Measurements from ENCODE around the gene FAM200A. TPM values are rescaled to one million over a fixed set of nuclear protein-coding genes. Genes with fewer than 3 reads are reported as not detected.

Gene FAM200A
- total RNA-seq, 1 donor from 2014 or later = 4.5 TPM

DNA sequence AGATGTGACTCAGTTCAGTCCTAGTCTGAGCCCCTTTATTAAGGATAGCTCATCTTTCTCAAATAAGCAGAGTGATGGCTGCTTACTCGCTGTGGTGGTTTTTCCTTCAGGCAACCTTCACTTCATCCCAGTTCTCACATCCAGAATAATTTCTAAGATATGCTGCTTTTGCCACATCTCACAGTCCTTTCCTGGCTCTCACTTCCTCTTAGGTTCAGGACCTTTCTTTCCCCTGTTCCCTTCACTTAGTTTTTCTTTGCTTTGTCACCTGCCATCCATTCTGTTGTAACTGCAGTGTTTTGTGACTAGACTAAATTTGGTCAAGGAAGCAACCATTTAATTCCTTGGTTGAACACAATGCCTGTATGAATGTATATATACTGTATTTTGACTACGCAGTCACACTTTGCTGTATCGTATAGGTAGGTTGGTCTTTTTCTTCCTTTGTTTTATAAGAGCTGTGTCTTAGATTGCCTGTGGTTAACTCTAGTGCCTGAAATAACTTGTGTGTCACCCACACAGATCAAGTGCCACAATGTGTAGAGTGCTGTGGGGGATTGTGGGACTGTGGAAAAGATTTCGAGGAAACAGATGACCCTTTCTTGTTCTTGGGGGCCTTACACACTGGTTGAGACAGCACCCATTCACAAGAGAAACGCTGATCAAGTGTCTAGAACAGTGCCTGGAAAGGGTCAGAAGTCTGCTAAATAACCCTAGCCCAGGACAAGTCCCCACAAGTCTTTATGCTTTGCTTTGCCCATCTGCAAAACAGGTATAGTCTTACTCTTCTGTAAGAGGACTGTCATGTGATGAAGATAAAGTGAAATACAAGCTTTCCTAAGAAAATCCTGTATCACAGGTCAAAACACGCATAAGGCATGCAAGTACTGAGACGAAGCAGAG, 9.2 kb upstream of the FAM200A start:
- Histone ChIP-seq H3K4me3 (ENCODE audit: low read depth, low read length) (no peak overlapping the region), H3K36me3 (ENCODE audit: control insufficient read depth, insufficient read depth, low read length) (peaks cover 13% of the 10 kb centered on the region), H3K27me3 (ENCODE audit: control insufficient read depth, insufficient read depth, low read length) (no peaks in the 10 kb centered on the region)
- TF ChIP-seq, protein P1, sequence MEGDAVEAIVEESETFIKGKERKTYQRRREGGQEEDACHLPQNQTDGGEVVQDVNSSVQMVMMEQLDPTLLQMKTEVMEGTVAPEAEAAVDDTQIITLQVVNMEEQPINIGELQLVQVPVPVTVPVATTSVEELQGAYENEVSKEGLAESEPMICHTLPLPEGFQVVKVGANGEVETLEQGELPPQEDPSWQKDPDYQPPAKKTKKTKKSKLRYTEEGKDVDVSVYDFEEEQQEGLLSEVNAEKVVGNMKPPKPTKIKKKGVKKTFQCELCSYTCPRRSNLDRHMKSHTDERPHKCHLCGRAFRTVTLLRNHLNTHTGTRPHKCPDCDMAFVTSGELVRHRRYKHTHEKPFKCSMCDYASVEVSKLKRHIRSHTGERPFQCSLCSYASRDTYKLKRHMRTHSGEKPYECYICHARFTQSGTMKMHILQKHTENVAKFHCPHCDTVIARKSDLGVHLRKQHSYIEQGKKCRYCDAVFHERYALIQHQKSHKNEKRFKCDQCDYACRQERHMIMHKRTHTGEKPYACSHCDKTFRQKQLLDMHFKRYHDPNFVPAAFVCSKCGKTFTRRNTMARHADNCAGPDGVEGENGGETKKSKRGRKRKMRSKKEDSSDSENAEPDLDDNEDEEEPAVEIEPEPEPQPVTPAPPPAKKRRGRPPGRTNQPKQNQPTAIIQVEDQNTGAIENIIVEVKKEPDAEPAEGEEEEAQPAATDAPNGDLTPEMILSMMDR (IDR thresholded peaks at IDR 0.05; ENCODE audit: insufficient read depth, low read length, severe bottlenecking) = no peak
- peak; percentile 95 for DNase-seq (ENCODE audit: low read depth)
- no peak for FAIRE-seq

DNA sequence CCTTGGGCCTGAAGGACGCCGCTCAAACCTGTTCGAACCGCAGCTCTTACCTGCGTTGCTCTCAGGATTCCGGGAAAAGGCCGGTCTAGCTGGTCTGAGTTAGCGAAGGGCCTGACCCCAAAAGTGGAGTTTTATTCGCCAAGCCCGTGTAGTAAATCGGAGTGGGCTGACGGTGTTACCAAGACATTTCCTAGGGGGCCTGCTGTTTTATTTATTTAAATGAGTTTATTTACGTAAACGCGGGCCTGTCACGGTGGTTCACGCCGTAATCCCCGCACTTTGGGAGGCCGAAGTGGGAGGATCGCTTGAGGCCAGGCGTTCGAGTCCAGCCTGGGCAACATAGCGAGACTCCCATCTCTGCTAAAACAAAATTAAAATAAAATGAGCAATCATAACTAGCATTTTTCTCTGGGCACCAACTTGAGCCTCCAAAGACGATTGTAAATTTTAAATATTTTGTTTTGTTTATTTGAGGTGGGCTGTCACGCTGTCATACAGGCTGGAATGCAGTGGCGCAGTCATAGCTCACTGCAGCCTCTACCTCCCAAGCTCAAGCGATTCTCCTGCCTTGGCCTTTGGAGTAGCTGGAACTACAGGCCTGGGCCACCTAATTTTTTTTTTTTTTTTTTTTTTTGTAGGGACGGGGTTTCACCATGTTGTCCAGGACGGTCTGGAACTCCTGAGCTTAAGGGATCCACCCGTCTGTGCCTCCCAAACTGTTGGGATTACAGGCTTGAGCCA, 7.4 kb upstream of the FAM200A start:
- peaks cover 11% of the 10 kb centered on the region for H3K36me3 ChIP-seq (ENCODE audit: control insufficient read depth, insufficient read depth, low read length)
- no peaks in the 10 kb centered on the region for H3K27me3 ChIP-seq (ENCODE audit: control insufficient read depth, insufficient read depth, low read length)
- DNase-seq (ENCODE audit: low read depth) (no peak), FAIRE-seq (no peak)
- TF ChIP-seq, protein P1 (IDR thresholded peaks at IDR 0.05; ENCODE audit: insufficient read depth, low read length, severe bottlenecking) = no peak
- H3K4me3 ChIP-seq (ENCODE audit: low read depth, low read length) = peak overlapping the region; percentile 81

DNA sequence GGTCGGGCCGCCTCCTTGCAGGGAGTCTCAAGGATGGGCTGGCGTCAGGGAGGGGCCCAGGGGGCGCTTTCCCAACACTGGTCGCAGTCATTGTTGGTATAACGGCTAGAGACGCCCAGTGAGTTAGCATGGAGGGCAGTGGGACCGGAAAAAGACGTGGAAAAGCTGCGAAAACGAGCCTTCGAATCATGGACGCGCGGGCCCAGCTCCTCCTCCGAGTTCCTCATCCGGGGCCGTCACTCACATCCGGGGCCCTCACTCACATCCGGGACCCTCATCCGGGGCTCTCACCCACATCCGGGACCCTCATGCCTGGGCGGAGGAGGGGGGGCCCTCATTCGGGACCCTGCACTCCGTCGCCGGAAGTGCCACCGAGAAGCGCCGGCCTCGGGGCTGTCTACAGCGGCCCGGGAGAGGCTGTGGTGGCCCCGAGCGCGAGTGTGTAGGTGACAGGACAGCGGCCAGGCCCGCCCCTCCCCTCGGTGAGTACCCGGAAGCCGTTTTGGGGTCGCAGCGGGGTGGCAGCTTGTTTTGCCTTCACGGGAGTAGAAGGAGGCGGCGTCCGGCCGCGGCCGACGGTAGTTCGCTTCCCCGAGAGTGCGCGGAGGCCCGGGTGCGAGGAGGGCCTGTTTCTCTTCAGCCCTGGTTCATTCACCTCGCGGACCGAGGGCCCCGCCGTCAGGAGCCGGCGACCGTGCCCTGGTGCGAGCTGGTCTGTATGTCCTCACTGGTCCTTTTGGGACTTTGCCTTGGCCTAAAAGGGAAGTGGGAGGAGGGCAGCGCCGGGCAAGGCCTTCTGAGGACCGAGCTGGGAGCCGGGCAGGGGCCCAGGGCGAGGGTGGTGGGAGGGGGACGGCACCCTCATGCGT, 6.6 kb upstream of the FAM200A start, which contains the start of gene ZNF655:
TSS of gene ZNF655 (plus strand) at position 337 of the 869 bp plus-strand sequence. CDS start 1,918 bp downstream, outside the sequence.
- DNase-seq (ENCODE audit: low read depth) (peak; percentile 48), FAIRE-seq (no peak)
- H3K27me3 ChIP-seq (ENCODE audit: control insufficient read depth, insufficient read depth, low read length) = no peaks in the 10 kb centered on the region
- peaks cover 10% of the 10 kb centered on the region for H3K36me3 ChIP-seq (ENCODE audit: control insufficient read depth, insufficient read depth, low read length)
- TF ChIP-seq, protein P1 (IDR thresholded peaks at IDR 0.05; ENCODE audit: insufficient read depth, low read length, severe bottlenecking) = no peak
- H3K4me3 ChIP-seq (ENCODE audit: low read depth, low read length) = peak within 1 kb of the TSS; percentile 81

DNA sequence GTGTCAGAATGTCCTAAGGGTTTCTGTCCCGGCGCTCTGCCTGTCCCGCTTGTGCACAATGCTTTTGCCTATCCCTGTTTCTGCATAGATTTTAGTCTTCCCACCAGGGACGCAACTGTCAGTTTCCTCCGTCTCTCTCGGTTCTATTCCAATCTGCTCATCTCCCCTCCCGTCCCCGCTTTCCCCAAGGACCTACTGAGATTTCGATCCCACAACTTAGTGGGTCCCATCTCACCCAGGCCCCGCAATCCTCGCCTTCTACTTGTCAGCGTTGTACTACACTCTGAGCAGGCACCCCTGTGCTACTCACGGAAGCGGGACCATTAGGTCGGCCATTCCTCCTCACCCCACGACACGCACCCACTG, 6.0 kb upstream of the FAM200A start:
- TF ChIP-seq, protein P1 (IDR thresholded peaks at IDR 0.05; ENCODE audit: insufficient read depth, low read length, severe bottlenecking) = no peak
- H3K27me3 ChIP-seq (ENCODE audit: control insufficient read depth, insufficient read depth, low read length) = no peaks in the 10 kb centered on the region
- DNase-seq (ENCODE audit: low read depth) = no peak
- H3K36me3 ChIP-seq (ENCODE audit: control insufficient read depth, insufficient read depth, low read length) = peaks cover 10% of the 10 kb centered on the region
- no peak for FAIRE-seq
- peak overlapping the region; percentile 81 for H3K4me3 ChIP-seq (ENCODE audit: low read depth, low read length)

DNA sequence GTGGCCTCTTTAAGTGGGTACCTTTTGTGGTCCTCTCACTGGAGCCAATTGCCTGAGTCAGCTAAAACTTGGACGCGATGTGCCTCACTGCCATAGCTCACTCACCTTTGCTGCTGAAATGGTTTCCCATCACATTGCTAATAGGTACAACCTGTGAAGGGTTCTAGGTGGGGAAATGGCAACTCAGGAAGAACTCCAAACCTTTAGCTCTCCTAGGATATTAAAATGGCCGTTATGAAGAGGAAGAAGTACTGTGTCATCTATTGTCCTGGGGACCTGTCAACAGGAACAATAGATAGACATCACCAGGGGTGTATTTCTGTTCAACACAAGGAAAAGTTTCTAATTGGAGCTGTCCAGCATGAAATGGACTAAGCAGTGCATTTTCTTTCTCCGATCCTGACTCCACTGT, 5.3 kb upstream of the FAM200A start:
- H3K27me3 ChIP-seq (ENCODE audit: control insufficient read depth, insufficient read depth, low read length) = no peaks in the 10 kb centered on the region
- no peak for DNase-seq (ENCODE audit: low read depth)
- TF ChIP-seq, protein P1 (IDR thresholded peaks at IDR 0.05; ENCODE audit: insufficient read depth, low read length, severe bottlenecking) = no peak
- H3K4me3 ChIP-seq (ENCODE audit: low read depth, low read length) = peak overlapping the region; percentile 81
- peaks cover 7% of the 10 kb centered on the region for H3K36me3 ChIP-seq (ENCODE audit: control insufficient read depth, insufficient read depth, low read length)
- FAIRE-seq = no peak

Data from bronchial epithelial cell (primary cell).